GM10248 (cell line): Measurements from ENCODE around the gene PSG3.
A peak's percentile ranks its signal among the peaks of the same experiment; 100 is the strongest.
"Not testable (repeated sequence)": the region's sequence is repeated elsewhere in the genome, so short reads cannot be mapped to it uniquely, and the experiment has no call there.

Experiments used
- CTCF ChIA-PET: fragments of 300-600 bp; sonication (Branson Sonifier 250); formaldehyde crosslinking; extraction: SDS; loops from one replicate; lab custom pipeline; 2021; ENCODE audit warnings: antibody characterized with exemption; lab: Yijun Ruan, JAX
- POLR2A ChIA-PET: fragments of 350-650 bp; sonication (Branson Sonifier 250); formaldehyde crosslinking; extraction: SDS; loops from one replicate; lab custom pipeline; 2020; ENCODE audit warnings: antibody characterized with exemption; lab: Yijun Ruan, JAX
- DNase-seq: peaks from one replicate; pipeline ENCODE4 v3.0.0; 2012; ENCODE audit errors: extremely low spot score
- CTCF ChIP-seq: IDR thresholded peaks from 2 replicates; pipeline ENCODE4 v1.5.1; 2012; ENCODE audit warnings: mild to moderate bottlenecking, low read depth; ENCODE audit errors: extremely low read depth, missing control alignments, control extremely low read depth

Gene PSG3

GRCh38 chr19:42740381-42740780 is at the start of gene PSG3:
PSG3 (minus strand) TSS chr19:42740481; CDS start chr19:42740384, 97 bp downstream.
- POLR2A ChIA-PET, DNase-seq, CTCF ChIA-PET: not testable (repeated sequence)

DNA sequence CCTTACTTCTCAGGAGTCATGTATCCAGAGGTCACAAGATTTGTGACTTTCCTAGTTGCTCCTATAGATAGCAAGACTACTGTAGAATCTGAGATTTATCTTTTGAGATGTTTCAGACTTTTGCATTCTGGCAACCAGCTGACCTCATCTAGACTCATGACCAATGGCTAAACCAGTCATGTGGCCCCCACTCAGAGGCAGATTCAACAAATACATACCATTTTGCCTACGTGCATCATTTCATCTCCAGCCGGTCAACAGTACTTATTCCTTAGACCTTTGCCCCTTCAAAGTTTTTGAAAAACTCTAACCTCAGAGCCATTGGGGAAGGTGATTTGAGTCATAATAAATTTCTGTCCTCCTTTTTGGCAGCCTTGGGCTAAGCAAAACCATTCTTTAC is 48.5 kb upstream of the PSG3 start:
- CTCF ChIA-PET, result not testable (repeated sequence)

DNA sequence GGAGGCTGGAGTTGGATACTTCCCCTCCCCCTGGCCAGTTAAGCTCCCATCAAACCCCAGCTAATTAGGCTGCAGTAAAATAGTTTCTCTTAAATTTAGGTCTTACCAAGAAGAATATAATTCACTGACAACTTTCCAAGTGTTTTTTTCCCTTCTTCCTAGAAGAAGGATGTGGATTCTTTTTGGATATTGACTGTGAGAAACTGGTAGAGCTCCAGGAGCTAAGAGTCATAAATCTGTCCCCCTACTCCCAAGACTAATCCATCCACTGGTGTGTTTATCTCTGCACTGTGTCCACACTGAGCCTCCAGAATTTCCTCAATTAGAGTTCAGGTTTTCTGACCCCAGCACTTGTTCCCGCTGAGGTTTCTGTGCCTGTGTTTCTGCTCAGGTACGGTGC is 47.5 kb upstream of the PSG3 start:
- DNase-seq, POLR2A ChIA-PET, CTCF ChIA-PET: not testable (repeated sequence)

More for the DNA sequence above, 48.5 kb upstream of the PSG3 start:
- POLR2A ChIA-PET, DNase-seq: not testable (repeated sequence)

DNA sequence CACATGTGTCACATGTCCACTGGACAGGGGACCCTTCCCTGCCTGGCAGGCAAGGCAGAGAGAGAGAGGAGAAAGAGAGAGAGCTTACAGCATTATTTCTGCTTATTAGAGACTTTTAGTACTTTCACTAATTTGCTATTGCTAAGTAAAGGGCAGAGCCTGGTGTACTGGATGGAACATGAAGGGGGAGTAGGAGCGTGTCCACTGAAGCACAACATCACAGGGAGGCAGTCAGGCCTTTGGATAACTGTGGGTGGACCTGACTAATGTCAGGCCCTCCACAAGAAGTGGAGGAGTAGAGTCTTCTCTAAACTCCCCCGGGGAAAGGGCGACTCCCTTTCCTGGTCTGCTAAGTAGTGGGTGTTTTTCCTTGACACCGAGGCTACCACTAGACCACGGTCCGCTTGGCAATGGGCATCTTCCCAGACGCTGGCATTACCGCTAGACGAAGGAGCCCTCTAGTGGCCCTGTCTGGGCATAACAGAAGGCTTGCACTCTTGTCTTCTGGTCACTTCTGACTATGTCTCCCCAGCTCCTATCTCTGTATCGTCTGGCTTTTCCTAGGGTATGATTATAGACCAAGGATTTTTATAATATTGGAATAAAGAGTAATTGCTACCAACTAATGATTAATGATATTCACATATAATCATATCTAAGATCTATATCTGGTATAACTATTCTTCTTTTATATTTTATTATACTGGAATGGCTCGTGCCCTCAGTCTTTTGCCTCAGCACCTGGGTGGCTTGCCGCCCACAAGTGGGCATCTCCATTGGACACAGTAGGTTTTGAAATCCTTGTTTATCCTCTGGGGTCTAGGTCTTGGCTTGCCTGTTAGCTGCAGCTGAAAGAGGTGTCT is 36.7 kb upstream of the PSG3 start:
- DNase-seq, result not testable (repeated sequence)
- TF ChIP-seq CTCF, result peak; percentile 74
- POLR2A ChIA-PET, result interaction anchor here (0.6 kb wide), 1 partner anchor 716 kb away, joined by 3 read pairs; no protein-coding TSS in a partner anchor
- CTCF ChIA-PET, result interaction anchor here (0.7 to 1.1 kb wide), 3 partner anchors 42 to 108 kb away, joined by 3 read pairs; no protein-coding TSS in a partner anchor

DNA sequence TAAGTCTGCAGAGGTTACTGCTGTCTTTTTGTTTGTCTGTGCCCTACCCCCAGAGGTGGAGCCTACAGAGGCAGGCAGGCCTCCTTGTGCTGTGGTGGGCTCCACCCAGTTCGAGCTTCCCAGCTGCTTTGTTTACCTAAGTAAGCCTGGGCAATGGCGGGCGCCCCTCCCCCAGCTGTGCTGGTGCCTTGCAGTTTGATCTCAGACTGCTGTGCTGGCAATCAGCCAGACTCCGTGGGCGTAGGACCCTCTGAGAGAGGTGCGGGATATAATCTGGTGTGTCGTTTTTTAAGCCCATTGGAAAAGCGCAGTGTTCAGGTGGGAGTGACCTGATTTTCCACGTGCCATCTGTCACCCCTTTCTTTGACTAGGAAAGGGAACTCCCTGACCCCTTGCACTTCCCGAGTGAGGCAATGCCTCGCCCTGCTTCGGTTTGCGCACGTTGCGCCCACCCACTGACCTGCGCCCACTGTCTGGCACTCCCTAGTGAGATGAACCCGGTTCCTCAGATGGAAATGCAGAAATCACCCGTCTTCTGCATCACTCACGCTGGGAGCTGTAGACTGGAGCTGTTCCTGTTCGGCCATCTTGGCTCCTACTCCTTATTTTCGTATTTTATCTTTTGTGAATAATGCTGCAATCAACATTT is 34.4 kb upstream of the PSG3 start:
- POLR2A ChIA-PET, CTCF ChIA-PET, DNase-seq: not testable (repeated sequence)

GRCh38 chr19:42767319-42767718 is 27.0 kb upstream of the PSG3 start:
- CTCF ChIA-PET, DNase-seq, POLR2A ChIA-PET: not testable (repeated sequence)

- CTCF ChIA-PET, POLR2A ChIA-PET, DNase-seq: not testable (repeated sequence)
These were observed 26.6 kb upstream of the PSG3 start for GRCh38 chr19:42766871-42767270.

- ChIA-PET POLR2A (no interaction called here), CTCF (no interaction called here)
- TF ChIP-seq CTCF, result no peak
- DNase-seq, result no peak
These were observed 24.6 kb upstream of the PSG3 start for GRCh38 chr19:42764836-42765235.

DNA sequence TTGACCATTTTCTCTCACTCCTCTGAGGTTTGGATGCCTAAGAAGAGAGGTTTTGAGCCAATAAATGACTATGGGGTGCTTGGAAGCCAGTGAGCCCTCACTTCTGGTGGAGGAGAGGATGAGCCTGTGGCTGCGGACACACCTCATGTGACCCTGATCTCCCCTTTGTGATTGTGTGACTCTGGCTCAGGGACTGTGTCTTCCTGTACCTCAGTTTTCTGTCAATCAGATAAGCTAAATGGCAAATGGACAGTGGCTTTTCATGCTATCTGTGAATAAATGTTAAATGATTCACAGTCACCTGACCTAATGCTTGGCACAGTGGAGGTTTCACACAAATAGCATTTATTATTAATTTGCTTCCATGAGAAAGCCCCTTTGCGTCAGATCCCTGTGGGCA is 22.5 kb upstream of the PSG3 start:
- CTCF ChIA-PET, result no interaction called here
- TF ChIP-seq CTCF, result no peak
- POLR2A ChIA-PET, result no interaction called here
- DNase-seq, result no peak

- POLR2A ChIA-PET, CTCF ChIA-PET, DNase-seq: not testable (repeated sequence)
These were observed 21.6 kb upstream of the PSG3 start for GRCh38 chr19:42761924-42762295.

- DNase-seq, POLR2A ChIA-PET, CTCF ChIA-PET: not testable (repeated sequence)
These were observed 21.0 kb upstream of the PSG3 start for GRCh38 chr19:42760954-42761923.

DNA sequence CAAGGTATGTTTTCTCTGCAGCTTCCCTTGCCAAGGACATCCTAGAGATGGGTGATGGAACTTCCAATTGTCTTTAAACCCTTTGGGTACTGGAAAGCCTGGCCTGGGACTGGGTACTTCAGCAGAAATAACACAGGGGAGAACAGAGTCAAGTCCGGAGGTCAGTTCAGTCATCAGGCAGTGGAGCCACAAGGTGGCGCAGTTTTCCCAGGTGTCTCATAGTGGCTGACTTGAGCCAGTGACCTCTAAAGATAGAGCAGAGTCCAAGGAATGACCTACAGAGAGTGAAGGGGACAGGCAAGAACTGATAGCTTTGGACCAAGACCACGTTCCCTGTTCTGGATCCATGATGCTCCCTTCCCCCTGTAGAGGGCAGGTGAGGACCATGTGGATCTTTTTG is 18.4 kb upstream of the PSG3 start:
- POLR2A ChIA-PET, CTCF ChIA-PET, DNase-seq: not testable (repeated sequence)

DNA sequence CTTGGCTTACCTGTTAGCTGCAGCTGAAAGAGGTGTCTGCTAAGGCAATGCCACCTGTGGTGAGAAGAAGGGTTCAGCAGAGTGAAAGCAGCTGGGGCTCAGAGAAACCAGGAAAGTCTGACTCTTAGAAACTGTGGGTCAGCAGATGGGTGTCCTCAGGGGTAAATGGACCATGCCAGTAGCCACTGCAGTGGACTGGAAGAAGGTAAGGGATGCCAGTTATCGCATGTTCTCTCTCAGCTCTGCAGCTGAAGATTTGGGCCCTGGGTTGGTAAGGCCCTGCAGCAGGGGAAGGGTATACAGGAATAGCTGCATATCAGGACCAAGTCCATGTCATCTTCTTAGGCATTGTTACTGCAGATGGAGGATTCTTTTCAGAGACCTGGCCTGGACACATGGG is 12.0 kb upstream of the PSG3 start:
- DNase-seq, POLR2A ChIA-PET, CTCF ChIA-PET: not testable (repeated sequence)
